ENCODE data around the gene DEDD.

Gene DEDD

GRCh38 chr1:161138431-161138830, 6.0 kb upstream of the DEDD start:
- DNase-seq (ENCODE audit: low read depth): no peak
- no peak for TF ChIP-seq MYC (IDR thresholded peaks at IDR 0.05; ENCODE audit: low read depth, low read length)
- TF ChIP-seq, protein P1, sequence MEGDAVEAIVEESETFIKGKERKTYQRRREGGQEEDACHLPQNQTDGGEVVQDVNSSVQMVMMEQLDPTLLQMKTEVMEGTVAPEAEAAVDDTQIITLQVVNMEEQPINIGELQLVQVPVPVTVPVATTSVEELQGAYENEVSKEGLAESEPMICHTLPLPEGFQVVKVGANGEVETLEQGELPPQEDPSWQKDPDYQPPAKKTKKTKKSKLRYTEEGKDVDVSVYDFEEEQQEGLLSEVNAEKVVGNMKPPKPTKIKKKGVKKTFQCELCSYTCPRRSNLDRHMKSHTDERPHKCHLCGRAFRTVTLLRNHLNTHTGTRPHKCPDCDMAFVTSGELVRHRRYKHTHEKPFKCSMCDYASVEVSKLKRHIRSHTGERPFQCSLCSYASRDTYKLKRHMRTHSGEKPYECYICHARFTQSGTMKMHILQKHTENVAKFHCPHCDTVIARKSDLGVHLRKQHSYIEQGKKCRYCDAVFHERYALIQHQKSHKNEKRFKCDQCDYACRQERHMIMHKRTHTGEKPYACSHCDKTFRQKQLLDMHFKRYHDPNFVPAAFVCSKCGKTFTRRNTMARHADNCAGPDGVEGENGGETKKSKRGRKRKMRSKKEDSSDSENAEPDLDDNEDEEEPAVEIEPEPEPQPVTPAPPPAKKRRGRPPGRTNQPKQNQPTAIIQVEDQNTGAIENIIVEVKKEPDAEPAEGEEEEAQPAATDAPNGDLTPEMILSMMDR (IDR thresholded peaks at IDR 0.05; ENCODE audit: low read depth, low read length): no peak
- no peak for TF ChIP-seq POLR2A (IDR thresholded peaks at IDR 0.05; ENCODE audit: extremely low read depth, insufficient read length)
- TF ChIP-seq, protein P2, sequence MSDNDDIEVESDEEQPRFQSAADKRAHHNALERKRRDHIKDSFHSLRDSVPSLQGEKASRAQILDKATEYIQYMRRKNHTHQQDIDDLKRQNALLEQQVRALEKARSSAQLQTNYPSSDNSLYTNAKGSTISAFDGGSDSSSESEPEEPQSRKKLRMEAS (IDR thresholded peaks at IDR 0.05; ENCODE audit: low read depth, low read length): no peak
- no peak overlapping the region for H3K4me3 ChIP-seq (ENCODE audit: low read depth, low read length)

GRCh38 chr1:161137881-161138280, 5.4 kb upstream of the DEDD start:
- no peak for TF ChIP-seq MYC (IDR thresholded peaks at IDR 0.05; ENCODE audit: low read depth, low read length)
- TF ChIP-seq POLR2A (IDR thresholded peaks at IDR 0.05; ENCODE audit: extremely low read depth, insufficient read length): no peak
- TF ChIP-seq, protein P1 (IDR thresholded peaks at IDR 0.05; ENCODE audit: low read depth, low read length): no peak
- TF ChIP-seq, protein P2 (IDR thresholded peaks at IDR 0.05; ENCODE audit: low read depth, low read length): no peak
- DNase-seq (ENCODE audit: low read depth): no peak
- H3K4me3 ChIP-seq (ENCODE audit: low read depth, low read length): no peak overlapping the region

DNA sequence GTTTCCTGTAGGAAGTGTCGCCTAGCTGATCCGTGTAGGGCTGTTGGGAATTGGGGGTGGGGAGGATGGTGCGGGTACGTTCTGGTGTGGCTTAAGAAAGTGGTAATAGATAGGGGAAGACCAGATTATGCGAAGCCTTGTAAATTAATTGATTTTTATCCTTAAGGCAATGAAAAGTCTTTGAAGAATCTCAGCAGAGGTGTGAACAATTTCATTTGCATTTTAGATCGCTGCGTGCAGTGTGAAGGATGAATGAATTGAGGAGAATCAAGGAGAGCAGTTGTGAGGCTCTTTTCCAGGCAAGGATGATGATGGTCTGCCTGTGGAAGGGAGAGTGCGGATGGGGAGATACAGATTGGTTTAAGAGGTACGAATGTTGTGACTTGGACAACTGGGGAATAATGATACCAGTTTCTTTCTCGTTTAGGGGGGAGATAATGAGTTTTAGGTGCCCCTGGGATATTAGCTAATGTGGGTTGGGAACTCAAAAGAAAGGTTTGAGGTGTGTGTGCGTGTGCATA, 813 bp upstream of the DEDD start:
- H3K4me3 ChIP-seq (ENCODE audit: low read depth, low read length): peak overlapping the region; percentile 85
- DNase-seq (ENCODE audit: low read depth): no peak
- TF ChIP-seq POLR2A (IDR thresholded peaks at IDR 0.05; ENCODE audit: extremely low read depth, insufficient read length) (no peak), MYC (IDR thresholded peaks at IDR 0.05; ENCODE audit: low read depth, low read length) (no peak)
- TF ChIP-seq, protein P1 (IDR thresholded peaks at IDR 0.05; ENCODE audit: low read depth, low read length): no peak
- TF ChIP-seq, protein P2 (IDR thresholded peaks at IDR 0.05; ENCODE audit: low read depth, low read length): no peak

GRCh38 chr1:161131523-161132409, 701 bp downstream of the DEDD start:
- TF ChIP-seq MYC (IDR thresholded peaks at IDR 0.05; ENCODE audit: low read depth, low read length) (no peak), POLR2A (IDR thresholded peaks at IDR 0.05; ENCODE audit: extremely low read depth, insufficient read length) (no peak)
- TF ChIP-seq, protein P2 (IDR thresholded peaks at IDR 0.05; ENCODE audit: low read depth, low read length): no peak
- peak; percentile 28 for DNase-seq (ENCODE audit: low read depth)
- H3K4me3 ChIP-seq (ENCODE audit: low read depth, low read length): peak overlapping the region; percentile 69

- no peak overlapping the region for H3K4me3 ChIP-seq (ENCODE audit: low read depth, low read length)
- TF ChIP-seq POLR2A (IDR thresholded peaks at IDR 0.05; ENCODE audit: extremely low read depth, insufficient read length): no peak
- no peak for TF ChIP-seq MYC (IDR thresholded peaks at IDR 0.05; ENCODE audit: low read depth, low read length)
- TF ChIP-seq, protein P2 (IDR thresholded peaks at IDR 0.05; ENCODE audit: low read depth, low read length): no peak
- TF ChIP-seq, protein P1 (IDR thresholded peaks at IDR 0.05; ENCODE audit: low read depth, low read length): no peak
- DNase-seq (ENCODE audit: low read depth): no peak
These were observed 2.2 kb downstream of the DEDD start for GRCh38 chr1:161130266-161130665.

Measured in NB4 (cell line).